Heart right ventricle (tissue), 16 donors: ENCODE results near the gene MIA2. TPM values are rescaled to one million over a fixed set of nuclear protein-coding genes. Genes with fewer than 3 reads are reported as not detected.

Source experiments
- ATAC-seq, 8 donors: fragments of 200-7000 bp; cut with Tn5 transposase; one replicate each; pipeline ENCODE4 v1.9.1; 2020; ENCODE audit warnings: mild to moderate bottlenecking in 8 of 8, moderate library complexity in 8 of 8, moderate number of reproducible peaks in 1 of 8
- DNase-seq, 2 donors: peaks; one replicate each; pipeline ENCODE4 v3.0.0-alpha.2; 2020
- H3K27ac ChIP-seq, 10 donors: fragments of 200-600 bp; sonication (generic) in 2 of 10; one replicate each; pipeline versions ENCODE4 v1.5.0 to v1.8.0; 2020 to 2022; ENCODE audit warnings: mild to moderate bottlenecking in 3 of 10
- H3K27me3 ChIP-seq, 7 donors: fragments of 200-600 bp; one replicate each; pipeline ENCODE4 v1.8.0; 2021 to 2022; ENCODE audit warnings: mild to moderate bottlenecking in 2 of 7
- H3K36me3 ChIP-seq, 9 donors: fragments of 200-600 bp; sonication (generic) in 1 of 9; one replicate each; pipeline versions ENCODE4 v1.5.0 to v1.8.0; 2020 to 2022; ENCODE audit warnings: mild to moderate bottlenecking in 2 of 9
- H3K4me1 ChIP-seq, 9 donors: fragments of 200-600 bp; sonication (generic) in 1 of 9; one replicate each; pipeline versions ENCODE4 v1.5.0 to v1.8.0; 2020 to 2022; ENCODE audit warnings: mild to moderate bottlenecking in 4 of 9
- H3K4me3 ChIP-seq, 10 donors: fragments of 200-600 bp; sonication (generic) in 2 of 10; one replicate each; pipeline versions ENCODE4 v1.5.0 to v1.8.0; 2020 to 2022; ENCODE audit warnings: mild to moderate bottlenecking in 7 of 10, moderate library complexity in 2 of 10
- H3K9me3 ChIP-seq, 11 donors: fragments of 200-600 bp in 10 of 11; sonication (generic) in 2 of 11; one replicate each; pipeline versions ENCODE4 v1.5.0 to v1.8.0; 2013 to 2022; ENCODE audit warnings: mild to moderate bottlenecking in 2 of 11, control low read depth in 1 of 11, moderate library complexity in 1 of 11
- CTCF ChIP-seq, 9 donors: fragments of 200-600 bp; sonication (generic) in 2 of 9; IDR thresholded peaks; one replicate each; pipeline versions ENCODE4 v1.5.0 to v1.8.0; 2021 to 2022; ENCODE audit warnings: antibody characterized with exemption in 9 of 9, mild to moderate bottlenecking in 5 of 9, moderate library complexity in 1 of 9
- WGBS, 2 donors: extraction: QIAGEN DNeasy Blood & Tissue Kit; methylation state at CpG; one replicate each; pipeline ENCODE4 v1.1.7; 2013; ENCODE audit warnings: inconsistent platforms in 1 of 2; 5-methylcytosine and 5-hydroxymethylcytosine counted together
- intact Hi-C, 10 donors: fragments of 100-400 bp; cut with DNase I; formaldehyde crosslinking; loops; one replicate each; pipeline versions ENCODE4 v1.11.1 to v1.14.2; 2022
- polyA plus RNA-seq, 2 donors: library from polyadenylated mRNA; stranded (reverse); fragments of 200-250 nt; gene quantifications; one replicate each; pipeline ENCODE4 v1.2.3, GENCODE V29; 2013
- total RNA-seq, 10 donors: library from RNA; stranded (reverse); fragmentation: NEBNext Ultra II Directional in 3 of 10; extraction: Animal tissue kit (Norgen Biotek cat#: 25700) in 3 of 10; gene quantifications; one replicate each; pipeline versions ENCODE4 v1.2.1 to v1.2.4, GENCODE V29; 2021 to 2023
- donor health status: Arrhythmogenic right ventricular cardiomyopathy.
- donor health status: ischemic (EF 13 %, LVEDD 7.1; RV severe dilation, severe dysfunction).
- donor health status: healthy with polysubstance abuse.
- donor health status: DM: no; HTN: yes; CAD: no.
- donor health status: DM: no; HTN: no; CAD: no.
- donor health status: ischemic (EF 25% LVEDD 6.9; RV normal size, moderate dysfunction).
- donor health status: ischemic (EF 25% LVEDD 5.7; RV mildly dilated, moderate dysfunction).
- donor health status: healthy.
- donor health status: DM: yes; HTN: yes; CAD: no.
- donor health status: Ischemic cardiomyopathy.
- donor health status: ischemic (EF 35%, LVEDD 5.7; RV mildly dilated, moderate dysfunction).
- donor health status: nonischemic (EF 11% LVEDD 7.7; RV severe dilation, severe dysfunction).
- donor health status: DM: yes; HTN: yes; CAD: no.
- donor health status: PGD.
- donor health status: ischemic (EF 29% LVEDD 5.4; RV normal size, mild dysfunction).
- donor health status: nonischemic (EF 23%, LVEDD 6.1; RV moderate dilation, normal function).

The MIA2 gene
- total and polyA plus RNA-seq, 12 donors, result 8.0 to 34.6 (median 22.3) TPM

DNA sequence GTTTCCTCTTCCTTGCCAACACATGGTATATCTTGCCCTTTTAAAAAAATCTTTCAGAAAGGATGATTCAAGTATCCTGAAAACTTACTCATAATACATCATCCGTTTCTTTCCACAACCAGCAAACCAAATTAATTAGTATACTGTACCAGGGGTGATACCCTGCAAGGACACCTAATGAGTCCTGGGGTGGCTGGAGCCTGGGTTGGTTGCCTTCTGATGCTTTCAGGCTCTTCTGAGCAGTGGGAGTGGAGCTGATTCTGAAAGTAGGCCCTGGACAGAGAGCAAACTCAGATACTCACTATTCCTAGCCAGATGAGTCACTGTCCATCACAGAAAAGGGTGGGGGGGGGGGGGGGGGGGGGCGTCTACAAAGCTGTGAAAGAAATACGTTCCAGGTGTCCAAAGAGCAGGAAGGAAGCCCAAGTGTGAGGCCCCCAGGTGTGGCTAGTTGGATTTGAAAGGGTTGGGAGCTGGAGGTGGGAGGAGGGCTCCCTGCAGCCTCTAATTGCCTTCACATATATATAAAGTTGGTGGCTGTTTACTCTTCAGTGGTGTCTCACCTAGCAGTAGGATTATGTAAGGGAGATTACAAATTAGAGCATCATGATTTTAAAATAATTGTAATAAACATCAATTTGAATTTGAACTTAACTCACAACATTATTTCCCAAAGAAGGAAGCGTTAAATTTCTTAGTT, 162.0 kb downstream of the MIA2 start:
- Histone ChIP-seq H3K27me3 (no peaks in the 10 kb centered on the region), H3K36me3 (peaks cover 0 to 77% (median 0%) of the 10 kb centered on the region in 9 donors), H3K4me3 (no peak overlapping the region), H3K4me1 (peaks cover 0 to 13% (median 0%) of the 10 kb centered on the region in 9 donors), H3K9me3 (no peaks in the 10 kb centered on the region), H3K27ac (no peak overlapping the region)
- DNase-seq (no peak), ATAC-seq (peak in 3 of 8 donors; percentile 24 to 62 (median 53))
- WGBS, 2 donors, result 67 to 75% methylated on average over 3 to 4 of the region's 4 CpGs
- no peak for TF ChIP-seq CTCF (IDR thresholded peaks at IDR 0.05)
- intact Hi-C loops, result no loop called here

- peaks cover 0 to 84% (median 0%) of the 10 kb centered on the region in 9 donors for H3K36me3 ChIP-seq
- intact Hi-C loops, result no loop called here
These were observed 162.7 kb downstream of the MIA2 start for GRCh38 chr14:39396448-39396847.

GRCh38 chr14:39398382-39398781, 164.7 kb downstream of the MIA2 start:
- intact Hi-C loops, result no loop called here
- TF ChIP-seq CTCF (IDR thresholded peaks at IDR 0.05), result no peak
- WGBS, 2 donors, result 49 to 70% methylated on average over 6 of the region's 6 CpGs
- Histone ChIP-seq H3K9me3 (no peaks in the 10 kb centered on the region), H3K27me3 (no peaks in the 10 kb centered on the region), H3K36me3 (peaks cover 0 to 87% (median 0%) of the 10 kb centered on the region in 9 donors), H3K4me1 (peaks cover 0 to 13% (median 0%) of the 10 kb centered on the region in 9 donors), H3K4me3 (no peak overlapping the region), H3K27ac (no peak overlapping the region)
- DNase-seq, result no peak
- peak in 6 of 8 donors; percentile 37 to 70 (median 54) for ATAC-seq

More at GRCh38 chr14:39396448-39396847, 162.7 kb downstream of the MIA2 start:
- no peak overlapping the region for H3K4me3 ChIP-seq
- DNase-seq, result no peak
- ATAC-seq, result no peak
- no peaks in the 10 kb centered on the region for H3K27me3 ChIP-seq
- no peaks in the 10 kb centered on the region for H3K9me3 ChIP-seq
- H3K4me1 ChIP-seq, result peaks cover 0 to 13% (median 0%) of the 10 kb centered on the region in 9 donors
- TF ChIP-seq CTCF (IDR thresholded peaks at IDR 0.05), result no peak
- H3K27ac ChIP-seq, result no peak overlapping the region

- no peaks in the 10 kb centered on the region for H3K4me1 ChIP-seq
- DNase-seq, result no peak
- WGBS, 2 donors, result 90 to 95% methylated on average over 3 of the region's 3 CpGs
- no peak overlapping the region for H3K27ac ChIP-seq
- intact Hi-C loops, result no loop called here
- no peak overlapping the region for H3K4me3 ChIP-seq
- H3K9me3 ChIP-seq, result peaks cover 0 to 17% (median 0%) of the 10 kb centered on the region in 11 donors
- no peak for ATAC-seq
- H3K27me3 ChIP-seq, result no peaks in the 10 kb centered on the region
- no peak for TF ChIP-seq CTCF (IDR thresholded peaks at IDR 0.05)
- peaks cover 0 to 8% (median 0%) of the 10 kb centered on the region in 9 donors for H3K36me3 ChIP-seq
These were observed 172.8 kb downstream of the MIA2 start for GRCh38 chr14:39406560-39406959.
